PC-3 (cell line): ENCODE measurements around the gene ARPIN. TPM values are rescaled to one million over a fixed set of nuclear protein-coding genes. Genes with fewer than 3 reads are reported as not detected.
"Not testable (repeated sequence)": the region's sequence is repeated elsewhere in the genome, so short reads cannot be mapped to it uniquely, and the experiment has no call there.

ENCODE experiments used
- ATAC-seq: fragments of 200-7000 bp; cut with Tn5 transposase; 2 replicates; pipeline ENCODE4 v1.9.1; 2020; ENCODE audit warnings: mild to moderate bottlenecking, moderate library complexity
- Bru-seq: library from RNA; stranded (reverse); fragments of 400-500 nt; gene quantifications from one replicate; lab custom pipeline; 2021; lab: Mats Ljungman, UMichigan
- BruChase-seq, 2 experiments: library from RNA; stranded (reverse); fragments of 400-500 nt; gene quantifications; one replicate each; lab custom pipeline; 2021; lab: Mats Ljungman, UMichigan
- BruUV-seq: library from RNA; stranded (reverse); fragments of 400-500 nt; replicated peaks from 2 replicates; lab custom pipeline; 2021; lab: Mats Ljungman, UMichigan
- CTCF ChIA-PET: fragments of 300-600 bp; sonication (Branson Sonifier 250); formaldehyde crosslinking; loops from one replicate; lab custom pipeline; 2022; ENCODE audit warnings: antibody characterized with exemption; lab: Charles Lee
- POLR2A ChIA-PET: fragments of 300-600 bp; sonication (Branson Sonifier 250); formaldehyde crosslinking; loops from one replicate; lab custom pipeline; 2022; ENCODE audit warnings: antibody characterized with exemption; ENCODE audit not compliant: unreplicated experiment; lab: Charles Lee
- DNase-seq: peaks from one replicate; pipeline ENCODE4 v3.0.0-alpha.2; 2015
- H2AFZ ChIP-seq: fragments of 300-600 bp; sonication (generic); 2 replicates; pipeline ENCODE4 v1.6.0; 2016; ENCODE audit warnings: antibody characterized with exemption, low read length
- H3F3A ChIP-seq: fragments of 300-600 bp; sonication (generic); one replicate; pipeline ENCODE4 v1.6.0; 2017; ENCODE audit warnings: antibody characterized with exemption, low read length, control low read depth, mild to moderate bottlenecking; ENCODE audit not compliant: unreplicated experiment
- H3K27ac ChIP-seq: fragments of 300-600 bp; sonication (generic); 2 replicates; pipeline ENCODE4 v1.5.1; 2016; ENCODE audit warnings: mild to moderate bottlenecking, low read length
- H3K27me3 ChIP-seq: fragments of 300-600 bp; sonication (generic); 2 replicates; pipeline ENCODE4 v1.6.1; 2016; ENCODE audit warnings: low read length, mixed read lengths
- H3K36me3 ChIP-seq: fragments of 300-600 bp; sonication (generic); 2 replicates; pipeline ENCODE4 v1.6.1; 2016; ENCODE audit warnings: low read depth, mixed run types, low read length, mixed read lengths
- H3K4me1 ChIP-seq: fragments of 300-600 bp; sonication (generic); 2 replicates; pipeline ENCODE4 v1.5.1; 2016; ENCODE audit warnings: low read length; ENCODE audit not compliant: insufficient read depth
- H3K4me2 ChIP-seq: fragments of 300-600 bp; sonication (generic); 2 replicates; pipeline ENCODE4 v1.6.0; 2016; ENCODE audit warnings: low read length
- H3K4me3 ChIP-seq: fragments of 300-600 bp; sonication (generic); 2 replicates; pipeline ENCODE4 v1.5.1; 2016; ENCODE audit warnings: mild to moderate bottlenecking, low read length, mixed read lengths
- H3K79me2 ChIP-seq: fragments of 300-600 bp; sonication (generic); 2 replicates; pipeline ENCODE4 v1.6.1; 2017; ENCODE audit warnings: low read length, mixed read lengths
- H3K9ac ChIP-seq: fragments of 300-600 bp; sonication (generic); 2 replicates; pipeline ENCODE4 v1.6.0; 2016; ENCODE audit warnings: mild to moderate bottlenecking, low read length
- H3K9me2 ChIP-seq: fragments of 300-600 bp; sonication (generic); replicated peaks from 2 replicates; pipeline ENCODE4 v1.6.1; 2016; ENCODE audit warnings: mixed run types, low read length, mixed read lengths
- H3K9me3 ChIP-seq: fragments of 300-600 bp; sonication (generic); 2 replicates; pipeline ENCODE4 v1.6.1; 2016; ENCODE audit warnings: low read length, mixed read lengths
- H4K20me1 ChIP-seq: fragments of 300-600 bp; sonication (generic); 2 replicates; pipeline ENCODE4 v1.6.1; 2016; ENCODE audit warnings: low read length, mixed read lengths
- CTCF ChIP-seq: fragments of 300-600 bp; sonication (generic); conservative IDR thresholded peaks from 2 replicates; pipeline ENCODE4 v1.5.1; 2017; ENCODE audit warnings: antibody characterized with exemption, low read depth, mild to moderate bottlenecking, low read length
- EZH2 ChIP-seq: fragments of 300-600 bp; sonication (generic); IDR thresholded peaks from one replicate; pipeline ENCODE4 v1.6.1; 2017; ENCODE audit warnings: antibody characterized with exemption, mild to moderate bottlenecking, low read length; ENCODE audit not compliant: unreplicated experiment
- EZH2phosphoT487 ChIP-seq: fragments of 300-600 bp; sonication (generic); IDR thresholded peaks from 2 replicates; pipeline ENCODE4 v1.6.1; 2018; ENCODE audit warnings: mild to moderate bottlenecking, antibody characterized with exemption, low read length, borderline replicate concordance
- intact Hi-C: fragments of 100-400 bp; cut with micrococcal nuclease; formaldehyde crosslinking; loops from 2 replicates; pipeline ENCODE4 v1.9.0; 2023
- long read RNA-seq: library from polyadenylated mRNA; unstranded; transcript quantifications from one replicate; pipeline ENCODE4 v2.0.0, GENCODE V29; 2021; ENCODE audit not compliant: unreplicated experiment
- total RNA-seq: library from RNA; depleted of rRNA; stranded (reverse); fragments of >200 nt; gene quantifications from 2 replicates; pipeline ENCODE4 v1.2.3, GENCODE V29; 2014; rRNA removed

The ARPIN gene
- total RNA-seq (4.5 and 8.0 TPM in 2 replicates), Bru-seq, nascent RNA (percentile 60 among the genes with signal in this experiment), BruChase-seq, experiment 1, labeled RNA remaining after a 6-hour chase (percentile 70 among the genes with signal in this experiment), BruChase-seq, experiment 2, labeled RNA remaining after a 2-hour chase (percentile 65 among the genes with signal in this experiment)
- long read RNA-seq, full-length matches to known transcripts: 3 of 12 reads
- long read RNA-seq, partial matches to known transcripts: 2 of 12 reads
- long read RNA-seq, other reads (novel, unspliced or antisense): 7 of 12 reads

- ChIA-PET CTCF (interaction anchor here (0.6 to 0.7 kb wide), 2 partner anchors 121 to 223 kb away, joined by 3 read pairs; no protein-coding TSS in a partner anchor), POLR2A (no interaction called here)
- Histone ChIP-seq H2AFZ (peak within 1 kb of the TSS; percentile 87), H3K9me2 (no peaks in the 10 kb centered on the region), H3K36me3 (no peaks in the 10 kb centered on the region), H3K9me3 (no peaks in the 10 kb centered on the region), H3K27me3 (no peaks in the 10 kb centered on the region), H4K20me1 (no peaks in the 10 kb centered on the region), H3K79me2 (no peaks in the 10 kb centered on the region), H3K4me1 (peaks cover 27% of the 10 kb centered on the region), H3F3A (no peaks in the 10 kb centered on the region), H3K27ac (no peak within 1 kb of the TSS), H3K4me2 (peak within 1 kb of the TSS; percentile 89), H3K4me3 (peak within 1 kb of the TSS; percentile 84), H3K9ac (peak within 1 kb of the TSS; percentile 80)
- BruUV-seq: no TSS peak
- intact Hi-C loops: no loop called here
- TF ChIP-seq EZH2phosphoT487 (no peak), CTCF (no peak), EZH2 (no peak)
- ATAC-seq (peak; percentile 68), DNase-seq (peak; percentile 44)
Measured at GRCh38 chr15:89912674-89913396, at the start of gene ARPIN. Gene ARPIN (minus strand): TSS chr15:89912952. CDS start chr15:89912835, 117 bp downstream.

- no peaks in the 10 kb centered on the region for H3K9me3 ChIP-seq
- no peak overlapping the region for H2AFZ ChIP-seq
- no peaks in the 10 kb centered on the region for H3K36me3 ChIP-seq
- ChIA-PET CTCF (no interaction called here), POLR2A (no interaction called here)
- no peak overlapping the region for H3K9ac ChIP-seq
- no peaks in the 10 kb centered on the region for H3K79me2 ChIP-seq
- no peak overlapping the region for H3K4me3 ChIP-seq
- no peaks in the 10 kb centered on the region for H3K27me3 ChIP-seq
- no peaks in the 10 kb centered on the region for H3F3A ChIP-seq
- H3K4me2 ChIP-seq: no peak overlapping the region
- no peaks in the 10 kb centered on the region for H4K20me1 ChIP-seq
- no peak for TF ChIP-seq EZH2
- TF ChIP-seq CTCF: no peak
- TF ChIP-seq EZH2phosphoT487: no peak
- H3K27ac ChIP-seq: no peak overlapping the region
- no peaks in the 10 kb centered on the region for H3K9me2 ChIP-seq
- ATAC-seq: no peak
- no peaks in the 10 kb centered on the region for H3K4me1 ChIP-seq
- no peak for DNase-seq
- intact Hi-C loops: no loop called here
- no TSS peak for BruUV-seq
Measured at GRCh38 chr15:89958107-89958805, 45.5 kb upstream of the ARPIN start.

DNA sequence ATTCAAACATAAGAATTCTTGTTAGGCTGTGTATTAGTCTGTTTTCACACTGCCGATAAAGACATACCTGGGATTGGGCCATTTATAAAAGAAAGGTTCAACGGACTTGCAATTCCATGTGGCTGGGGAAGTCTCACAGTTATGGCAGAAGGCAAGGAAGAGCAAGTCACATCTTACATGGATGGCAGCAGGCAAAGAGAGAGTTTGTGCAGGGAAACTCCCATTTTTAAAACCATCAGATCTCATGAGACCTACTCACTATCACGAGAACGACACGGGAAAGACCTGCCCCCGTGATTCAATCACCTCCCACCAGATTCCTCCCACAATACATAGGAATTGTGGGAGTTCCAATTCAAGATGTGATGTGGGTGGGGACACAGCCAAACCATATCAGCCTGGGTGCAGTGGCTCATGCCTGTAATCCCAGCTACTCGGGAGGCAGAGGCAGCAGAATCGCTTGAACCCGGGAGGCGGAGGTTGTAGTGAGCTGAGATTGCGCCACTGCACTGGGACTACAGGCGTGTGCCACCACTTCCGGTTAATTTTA lies 42.8 kb upstream of the ARPIN start:
- H3K27me3 ChIP-seq, H3K9me2 ChIP-seq, intact Hi-C loops, H3K27ac ChIP-seq, DNase-seq, POLR2A ChIA-PET, ATAC-seq, H3K9ac ChIP-seq, CTCF ChIA-PET, H4K20me1 ChIP-seq, H3K9me3 ChIP-seq, H3K4me3 ChIP-seq, H3K4me1 ChIP-seq, H3F3A ChIP-seq, H3K36me3 ChIP-seq, H3K79me2 ChIP-seq, H2AFZ ChIP-seq, BruUV-seq, H3K4me2 ChIP-seq: not testable (repeated sequence)
